GM18873 (cell line): Measurements from ENCODE around the gene USP12.
"Not testable (repeated sequence)": the region's sequence is repeated elsewhere in the genome, so short reads cannot be mapped to it uniquely, and the experiment has no call there.

Experiments used
- ATAC-seq: cut with Tn5 transposase; IDR thresholded peaks from one replicate; pipeline ENCODE4 v1.9.1; 2021; ENCODE audit warnings: mild to moderate bottlenecking, moderate library complexity, moderate number of reproducible peaks; ENCODE audit not compliant: unreplicated experiment, low FRiP score

Gene USP12

GRCh38 chr13:27171244-27171826 lies at the start of gene USP12:
Gene USP12, minus strand, starts transcription at chr13:27171811. Its CDS starts 172 bp downstream, at chr13:27171639.
- ATAC-seq, result peak; percentile 4

- ATAC-seq, result no peak
Observed at GRCh38 chr13:27219611-27220010, 48.0 kb upstream of the USP12 start.

GRCh38 chr13:27218861-27219260 lies 47.2 kb upstream of the USP12 start:
- ATAC-seq, result not testable (repeated sequence)

GRCh38 chr13:27217791-27218190 lies 46.2 kb upstream of the USP12 start:
- ATAC-seq, result not testable (repeated sequence)

GRCh38 chr13:27213386-27213785 lies 41.8 kb upstream of the USP12 start:
- not testable (repeated sequence) for ATAC-seq

GRCh38 chr13:27211771-27212364 lies 40.3 kb upstream of the USP12 start:
- ATAC-seq, result no peak

GRCh38 chr13:27211271-27211670 lies 39.7 kb upstream of the USP12 start:
- ATAC-seq, result no peak

GRCh38 chr13:27208514-27208913 lies 36.9 kb upstream of the USP12 start:
- ATAC-seq, result no peak

- no peak for ATAC-seq
Observed at GRCh38 chr13:27203854-27204253, 32.2 kb upstream of the USP12 start.

GRCh38 chr13:27203186-27203585 lies 31.6 kb upstream of the USP12 start:
- no peak for ATAC-seq

- ATAC-seq, result no peak
Observed at GRCh38 chr13:27201661-27202060, 30.1 kb upstream of the USP12 start.

GRCh38 chr13:27200413-27201070 lies 28.9 kb upstream of the USP12 start:
- no peak for ATAC-seq

GRCh38 chr13:27199696-27200095 lies 28.1 kb upstream of the USP12 start:
- no peak for ATAC-seq

GRCh38 chr13:27199211-27199610 lies 27.6 kb upstream of the USP12 start:
- ATAC-seq, result no peak

GRCh38 chr13:27194895-27195764 lies 23.5 kb upstream of the USP12 start:
- no peak for ATAC-seq

- ATAC-seq, result no peak
Observed at GRCh38 chr13:27194209-27194608, 22.6 kb upstream of the USP12 start.

GRCh38 chr13:27193496-27193895 lies 21.9 kb upstream of the USP12 start:
- ATAC-seq, result no peak

GRCh38 chr13:27192973-27193372 lies 21.4 kb upstream of the USP12 start:
- ATAC-seq, result no peak

- not testable (repeated sequence) for ATAC-seq
Observed at GRCh38 chr13:27192367-27192766, 20.8 kb upstream of the USP12 start.

GRCh38 chr13:27189192-27189591 lies 17.6 kb upstream of the USP12 start:
- ATAC-seq, result no peak

- no peak for ATAC-seq
Observed at GRCh38 chr13:27188239-27188638, 16.6 kb upstream of the USP12 start.
